ENCODE data around the gene ARHGEF37. TPM values are rescaled to one million over a fixed set of nuclear protein-coding genes. Genes with fewer than 3 reads are reported as not detected.

Gene ARHGEF37
- total and polyA plus RNA-seq, 2 donors (not counting 1 experiment from before 2014, with no cell fraction given) = 0.31 to 5.3 TPM

GRCh38 chr5:149636861-149637246, 55.6 kb downstream of the ARHGEF37 start:
- Histone ChIP-seq H4K20me1 (ENCODE audit: control insufficient read depth, extremely low read depth, insufficient read depth, low read length) (no peaks in the 10 kb centered on the region), H3K4me2 (ENCODE audit: extremely low read depth, insufficient read depth, low read length) (no peak overlapping the region), H3K9ac (ENCODE audit: insufficient read depth, low read length) (no peak overlapping the region), H3K27me3 (ENCODE audit: control insufficient read depth, insufficient read depth, low read length) (no peaks in the 10 kb centered on the region), H3K4me3 (replicated peaks in 1 of 4; ENCODE audit: control extremely low read depth in 1 of 4, insufficient read depth in 1 of 4, low read depth in 3 of 4, low read length in 4 of 4) (no peak overlapping the region), H3K4me1 (ENCODE audit: control insufficient read depth, extremely low read depth, insufficient read depth, low read length) (peaks cover 11% of the 10 kb centered on the region), H3K36me3 (ENCODE audit: control insufficient read depth, insufficient read depth, low read length) (no peaks in the 10 kb centered on the region), H3K27ac (ENCODE audit: insufficient read depth, low read length) (no peak overlapping the region), H3K9me3 (ENCODE audit: control insufficient read depth, insufficient read depth, low read depth, low read length) (no peaks in the 10 kb centered on the region), H3K79me2 (ENCODE audit: control insufficient read depth, insufficient read depth, low read length) (no peaks in the 10 kb centered on the region), H2AFZ (ENCODE audit: low read length) (no peak overlapping the region)
- DNase-seq (ENCODE audit: low read depth in 2 of 2) = peak; percentile 52 to 78
- TF ChIP-seq CTCF (conservative IDR thresholded peaks at IDR 0.05 in 1 of 2, IDR thresholded peaks at IDR 0.05 in 1 of 2; ENCODE audit: low read depth in 1 of 2, low read length in 2 of 2) (peak; percentile 82), EZH2 (IDR thresholded peaks at IDR 0.05; ENCODE audit: low read length, missing control alignments) (no peak)

- no peak for DNase-seq (ENCODE audit: low read depth in 2 of 2)
- no peak overlapping the region for H2AFZ ChIP-seq (ENCODE audit: low read length)
- TF ChIP-seq EZH2 (IDR thresholded peaks at IDR 0.05; ENCODE audit: low read length, missing control alignments) (no peak), CTCF (conservative IDR thresholded peaks at IDR 0.05 in 1 of 2, IDR thresholded peaks at IDR 0.05 in 1 of 2; ENCODE audit: low read depth in 1 of 2, low read length in 2 of 2) (no peak)
- no peaks in the 10 kb centered on the region for H3K79me2 ChIP-seq (ENCODE audit: control insufficient read depth, insufficient read depth, low read length)
- no peak overlapping the region for H3K9ac ChIP-seq (ENCODE audit: insufficient read depth, low read length)
- H4K20me1 ChIP-seq (ENCODE audit: control insufficient read depth, extremely low read depth, insufficient read depth, low read length) = no peaks in the 10 kb centered on the region
- H3K4me1 ChIP-seq (ENCODE audit: control insufficient read depth, extremely low read depth, insufficient read depth, low read length) = peaks cover 8% of the 10 kb centered on the region
- no peaks in the 10 kb centered on the region for H3K27me3 ChIP-seq (ENCODE audit: control insufficient read depth, insufficient read depth, low read length)
- H3K36me3 ChIP-seq (ENCODE audit: control insufficient read depth, insufficient read depth, low read length) = no peaks in the 10 kb centered on the region
- H3K4me2 ChIP-seq (ENCODE audit: extremely low read depth, insufficient read depth, low read length) = no peak overlapping the region
- H3K9me3 ChIP-seq (ENCODE audit: control insufficient read depth, insufficient read depth, low read depth, low read length) = no peaks in the 10 kb centered on the region
- no peak overlapping the region for H3K4me3 ChIP-seq (replicated peaks in 1 of 4; ENCODE audit: control extremely low read depth in 1 of 4, insufficient read depth in 1 of 4, low read depth in 3 of 4, low read length in 4 of 4)
- no peak overlapping the region for H3K27ac ChIP-seq (ENCODE audit: insufficient read depth, low read length)
Measured at GRCh38 chr5:149638136-149638535, 56.8 kb downstream of the ARHGEF37 start.

- Histone ChIP-seq H3K36me3 (ENCODE audit: control insufficient read depth, insufficient read depth, low read length) (no peaks in the 10 kb centered on the region), H4K20me1 (ENCODE audit: control insufficient read depth, extremely low read depth, insufficient read depth, low read length) (no peaks in the 10 kb centered on the region), H3K4me3 (replicated peaks in 1 of 4; ENCODE audit: control extremely low read depth in 1 of 4, insufficient read depth in 1 of 4, low read depth in 3 of 4, low read length in 4 of 4) (no peak overlapping the region), H3K27ac (ENCODE audit: insufficient read depth, low read length) (no peak overlapping the region), H3K4me1 (ENCODE audit: control insufficient read depth, extremely low read depth, insufficient read depth, low read length) (peaks cover 8% of the 10 kb centered on the region), H3K9me3 (ENCODE audit: control insufficient read depth, insufficient read depth, low read depth, low read length) (no peaks in the 10 kb centered on the region), H3K79me2 (ENCODE audit: control insufficient read depth, insufficient read depth, low read length) (no peaks in the 10 kb centered on the region), H3K4me2 (ENCODE audit: extremely low read depth, insufficient read depth, low read length) (no peak overlapping the region), H3K9ac (ENCODE audit: insufficient read depth, low read length) (no peak overlapping the region), H3K27me3 (ENCODE audit: control insufficient read depth, insufficient read depth, low read length) (no peaks in the 10 kb centered on the region), H2AFZ (ENCODE audit: low read length) (no peak overlapping the region)
- no peak for TF ChIP-seq EZH2 (IDR thresholded peaks at IDR 0.05; ENCODE audit: low read length, missing control alignments)
- no peak for TF ChIP-seq CTCF (conservative IDR thresholded peaks at IDR 0.05 in 1 of 2, IDR thresholded peaks at IDR 0.05 in 1 of 2; ENCODE audit: low read depth in 1 of 2, low read length in 2 of 2)
- no peak for DNase-seq (ENCODE audit: low read depth in 2 of 2)
Measured at GRCh38 chr5:149638546-149639241, 57.4 kb downstream of the ARHGEF37 start.

Measured in fibroblast of lung (primary cell).